OCI-LY7 (cell line): ENCODE measurements around the gene NMRK2. TPM values are rescaled to one million over a fixed set of nuclear protein-coding genes. Genes with fewer than 3 reads are reported as not detected.
"Not testable (repeated sequence)": the region's sequence is repeated elsewhere in the genome, so short reads cannot be mapped to it uniquely, and the experiment has no call there.

Experiments used
- BruUV-seq: library from RNA; stranded (reverse); fragments of 400-500 nt; replicated peaks from 2 replicates; lab custom pipeline; 2021; lab: Mats Ljungman, UMichigan
- CTCF ChIA-PET: fragments of 300-600 bp; sonication (Branson Sonifier 250); formaldehyde crosslinking; loops from one replicate; lab custom pipeline; 2022; ENCODE audit warnings: antibody characterized with exemption; ENCODE audit not compliant: unreplicated experiment; lab: Charles Lee
- POLR2A ChIA-PET: fragments of 300-600 bp; sonication (Branson Sonifier 250); formaldehyde crosslinking; loops from one replicate; lab custom pipeline; 2022; ENCODE audit warnings: antibody characterized with exemption; lab: Charles Lee
- DNase-seq: peaks from one replicate; pipeline ENCODE4 v3.0.0-alpha.2; 2015; ENCODE audit warnings: low spot score
- H2AFZ ChIP-seq: fragments of 200-600 bp; sonication (generic), shearing (Covaris generic); 2 replicates; pipeline ENCODE4 v1.6.1; 2014; ENCODE audit warnings: mild to moderate bottlenecking, antibody characterized with exemption, low read length, moderate library complexity
- H3K27ac ChIP-seq: fragments of 200-600 bp; sonication (generic); 2 replicates; pipeline ENCODE4 v1.5.1; 2014; ENCODE audit warnings: mixed run types, low read depth, mild to moderate bottlenecking, moderate library complexity, low read length, inconsistent platforms; ENCODE audit not compliant: poor library complexity, severe bottlenecking
- H3K36me3 ChIP-seq: fragments of 200-600 bp; sonication (generic); 2 replicates; pipeline ENCODE4 v1.6.1; 2014; ENCODE audit warnings: mild to moderate bottlenecking, antibody characterized with exemption, low read length, moderate library complexity, mixed read lengths; ENCODE audit not compliant: insufficient read depth
- H3K4me1 ChIP-seq: fragments of 200-600 bp; sonication (generic); 2 replicates; pipeline ENCODE4 v1.5.1; 2014; ENCODE audit warnings: mild to moderate bottlenecking, low read length; ENCODE audit not compliant: insufficient read depth, poor library complexity, severe bottlenecking
- H3K4me2 ChIP-seq: fragments of 200-600 bp; sonication (generic); 2 replicates; pipeline ENCODE4 v1.6.1; 2014; ENCODE audit warnings: mild to moderate bottlenecking, low read length
- H3K4me3 ChIP-seq: fragments of 200-600 bp; sonication (generic); 2 replicates; pipeline ENCODE4 v1.5.1; 2014; ENCODE audit warnings: mild to moderate bottlenecking, low read depth, low read length; ENCODE audit not compliant: poor library complexity, severe bottlenecking
- H3K79me2 ChIP-seq: fragments of 200-600 bp; sonication (generic); 2 replicates; pipeline ENCODE4 v1.6.1; 2016; ENCODE audit warnings: low read depth, mild to moderate bottlenecking, low read length, moderate library complexity, mixed read lengths; ENCODE audit not compliant: insufficient read depth
- H3K9me2 ChIP-seq: fragments of 200-600 bp; sonication (generic); 2 replicates; pipeline ENCODE4 v1.6.1; 2016; ENCODE audit warnings: mild to moderate bottlenecking, low read length, mixed read lengths; ENCODE audit not compliant: insufficient read depth
- H3K9me3 ChIP-seq: fragments of 200-600 bp; sonication (generic); 2 replicates; pipeline ENCODE4 v1.6.1; 2014; ENCODE audit warnings: mild to moderate bottlenecking, mixed run types, low read length, mixed read lengths
- H4K20me1 ChIP-seq: fragments of 200-600 bp; sonication (generic); 2 replicates; pipeline ENCODE4 v1.6.1; 2014; ENCODE audit warnings: mild to moderate bottlenecking, antibody characterized with exemption, low read length, moderate library complexity, mixed read lengths; ENCODE audit not compliant: insufficient read depth
- CTCF ChIP-seq: fragments of 200-600 bp; sonication (generic); conservative IDR thresholded peaks from 2 replicates; pipeline ENCODE4 v1.5.1; 2014; ENCODE audit warnings: mild to moderate bottlenecking, antibody characterized with exemption, low read length, moderate library complexity, mixed read lengths
- EZH2phosphoT487 ChIP-seq: fragments of 200-600 bp; sonication (generic); IDR thresholded peaks from 2 replicates; pipeline ENCODE4 v1.6.1; 2018; ENCODE audit warnings: low read depth, borderline replicate concordance, mild to moderate bottlenecking, mixed run types, antibody characterized with exemption, low read length, moderate library complexity, mixed read lengths
- intact Hi-C: fragments of 100-400 bp; cut with micrococcal nuclease; formaldehyde crosslinking; loops from one replicate; pipeline ENCODE4 v1.10.0; 2022; ENCODE audit not compliant: unreplicated experiment
- total RNA-seq, 2 experiments: library from RNA; depleted of rRNA in 1 of 2; stranded (reverse); fragments of >200 nt in 1 of 2; shearing (Covaris generic) in 1 of 2; gene quantifications; 2 replicates each; pipeline ENCODE4 v1.2.3, GENCODE V29; 2014 to 2022

The NMRK2 gene
- total RNA-seq, 2 experiments from 2014 or later: not detected

- BruUV-seq: no TSS peak
- no peak overlapping the region for H2AFZ ChIP-seq
- intact Hi-C loops: no loop called here
Observed at GRCh38 chr19:3936506-3937442, 3.9 kb downstream of the NMRK2 start.

GRCh38 chr19:3938300-3938950 is 5.6 kb downstream of the NMRK2 start:
- intact Hi-C loops, BruUV-seq, H2AFZ ChIP-seq, H3K79me2 ChIP-seq, H3K27ac ChIP-seq, H3K9me3 ChIP-seq, CTCF ChIA-PET, H3K4me1 ChIP-seq, H4K20me1 ChIP-seq, POLR2A ChIA-PET, DNase-seq, H3K4me3 ChIP-seq, H3K36me3 ChIP-seq, H3K9me2 ChIP-seq, H3K4me2 ChIP-seq: not testable (repeated sequence)

More at GRCh38 chr19:3936506-3937442, 3.9 kb downstream of the NMRK2 start:
- Histone ChIP-seq H3K27ac (no peak overlapping the region), H4K20me1 (no peaks in the 10 kb centered on the region; the same call in 1 of the 2 replicates), H3K79me2 (no peaks in the 10 kb centered on the region), H3K4me2 (no peak overlapping the region), H3K4me3 (no peak overlapping the region), H3K4me1 (no peaks in the 10 kb centered on the region), H3K9me3 (no peaks in the 10 kb centered on the region), H3K9me2 (no peaks in the 10 kb centered on the region), H3K36me3 (no peaks in the 10 kb centered on the region)
- ChIA-PET CTCF (no interaction called here), POLR2A (no interaction called here)
- no peak for DNase-seq
- TF ChIP-seq EZH2phosphoT487 (no peak), CTCF (no peak)

GRCh38 chr19:3942790-3943409 is 10.0 kb downstream of the NMRK2 start:
- Histone ChIP-seq H3K4me1 (no peaks in the 10 kb centered on the region), H3K9me3 (no peaks in the 10 kb centered on the region), H3K9me2 (no peaks in the 10 kb centered on the region), H3K27ac (no peak overlapping the region), H3K36me3 (no peaks in the 10 kb centered on the region), H3K4me3 (no peak overlapping the region), H2AFZ (no peak overlapping the region), H4K20me1 (no peaks in the 10 kb centered on the region; the same call in 1 of the 2 replicates), H3K79me2 (no peaks in the 10 kb centered on the region), H3K4me2 (no peak overlapping the region)
- ChIA-PET CTCF (no interaction called here), POLR2A (no interaction called here)
- no TSS peak for BruUV-seq
- no peak for DNase-seq
- TF ChIP-seq EZH2phosphoT487 (no peak), CTCF (no peak)
- intact Hi-C loops: no loop called here
